Glutamatergic neuron (in vitro differentiated cells): Measurements from ENCODE around the gene DMRT3. TPM values are rescaled to one million over a fixed set of nuclear protein-coding genes. Genes with fewer than 3 reads are reported as not detected.

Experiments
- DNase-seq: peaks from one replicate; pipeline ENCODE4 v3.0.0; 2022
- H3K27ac Mint-ChIP-seq: one replicate; pipeline ENCODE4 v1.8.0; 2020; ENCODE audit warnings: mild to moderate bottlenecking, mixed read lengths, inconsistent platforms; ENCODE audit not compliant: unreplicated experiment
- H3K27me3 Mint-ChIP-seq: one replicate; pipeline ENCODE4 v1.8.0; 2020; ENCODE audit warnings: mild to moderate bottlenecking, moderate library complexity, mixed read lengths, inconsistent platforms; ENCODE audit not compliant: unreplicated experiment
- H3K36me3 Mint-ChIP-seq: one replicate; pipeline ENCODE4 v1.8.0; 2020; ENCODE audit warnings: mild to moderate bottlenecking, mixed read lengths, inconsistent platforms; ENCODE audit not compliant: unreplicated experiment
- H3K4me1 Mint-ChIP-seq: one replicate; pipeline ENCODE4 v1.8.0; 2020; ENCODE audit warnings: mild to moderate bottlenecking, low read depth, mixed read lengths, inconsistent platforms; ENCODE audit not compliant: unreplicated experiment
- H3K4me3 Mint-ChIP-seq: one replicate; pipeline ENCODE4 v1.8.0; 2020; ENCODE audit warnings: mild to moderate bottlenecking, mixed read lengths, inconsistent platforms; ENCODE audit not compliant: unreplicated experiment
- H3K9me3 Mint-ChIP-seq: one replicate; pipeline ENCODE4 v1.8.0; 2020; ENCODE audit warnings: mild to moderate bottlenecking, moderate library complexity, mixed read lengths, inconsistent platforms; ENCODE audit not compliant: unreplicated experiment
- total RNA-seq: library from RNA; stranded (reverse); fragmentation: NEBNext Ultra II Directional; extraction: Animal tissue kit (Norgen Biotek cat#: 25700); gene quantifications from one replicate; pipeline ENCODE4 v1.2.1, GENCODE V29; 2021; ENCODE audit not compliant: unreplicated experiment
- TF ChIP-seq, protein P1 (sequence below): fragments of 200-600 bp; sonication (generic); IDR thresholded peaks from one replicate; pipeline ENCODE4 v1.5.0; 2021; ENCODE audit not compliant: partially characterized antibody, unreplicated experiment

Gene DMRT3
- total RNA-seq, 1 donor from 2014 or later, result 1.7 TPM

- H3K27ac Mint-ChIP-seq, result no peak overlapping the region
- H3K9me3 Mint-ChIP-seq, result peaks cover 1% of the 10 kb centered on the region
- DNase-seq, result no peak
- no peaks in the 10 kb centered on the region for H3K36me3 Mint-ChIP-seq
- TF ChIP-seq, protein P1, sequence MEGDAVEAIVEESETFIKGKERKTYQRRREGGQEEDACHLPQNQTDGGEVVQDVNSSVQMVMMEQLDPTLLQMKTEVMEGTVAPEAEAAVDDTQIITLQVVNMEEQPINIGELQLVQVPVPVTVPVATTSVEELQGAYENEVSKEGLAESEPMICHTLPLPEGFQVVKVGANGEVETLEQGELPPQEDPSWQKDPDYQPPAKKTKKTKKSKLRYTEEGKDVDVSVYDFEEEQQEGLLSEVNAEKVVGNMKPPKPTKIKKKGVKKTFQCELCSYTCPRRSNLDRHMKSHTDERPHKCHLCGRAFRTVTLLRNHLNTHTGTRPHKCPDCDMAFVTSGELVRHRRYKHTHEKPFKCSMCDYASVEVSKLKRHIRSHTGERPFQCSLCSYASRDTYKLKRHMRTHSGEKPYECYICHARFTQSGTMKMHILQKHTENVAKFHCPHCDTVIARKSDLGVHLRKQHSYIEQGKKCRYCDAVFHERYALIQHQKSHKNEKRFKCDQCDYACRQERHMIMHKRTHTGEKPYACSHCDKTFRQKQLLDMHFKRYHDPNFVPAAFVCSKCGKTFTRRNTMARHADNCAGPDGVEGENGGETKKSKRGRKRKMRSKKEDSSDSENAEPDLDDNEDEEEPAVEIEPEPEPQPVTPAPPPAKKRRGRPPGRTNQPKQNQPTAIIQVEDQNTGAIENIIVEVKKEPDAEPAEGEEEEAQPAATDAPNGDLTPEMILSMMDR, result no peak
- no peak overlapping the region for H3K4me3 Mint-ChIP-seq
- H3K4me1 Mint-ChIP-seq, result no peaks in the 10 kb centered on the region
- no peaks in the 10 kb centered on the region for H3K27me3 Mint-ChIP-seq
Observed at GRCh38 chr9:950139-950538, 26.3 kb upstream of the DMRT3 start.

GRCh38 chr9:952546-952945 is 23.9 kb upstream of the DMRT3 start:
- H3K27ac Mint-ChIP-seq, result no peak overlapping the region
- TF ChIP-seq, protein P1, result no peak
- H3K27me3 Mint-ChIP-seq, result no peaks in the 10 kb centered on the region
- DNase-seq, result no peak
- no peaks in the 10 kb centered on the region for H3K36me3 Mint-ChIP-seq
- H3K4me1 Mint-ChIP-seq, result no peaks in the 10 kb centered on the region
- H3K4me3 Mint-ChIP-seq, result no peak overlapping the region
- H3K9me3 Mint-ChIP-seq, result peaks cover 1% of the 10 kb centered on the region

DNA sequence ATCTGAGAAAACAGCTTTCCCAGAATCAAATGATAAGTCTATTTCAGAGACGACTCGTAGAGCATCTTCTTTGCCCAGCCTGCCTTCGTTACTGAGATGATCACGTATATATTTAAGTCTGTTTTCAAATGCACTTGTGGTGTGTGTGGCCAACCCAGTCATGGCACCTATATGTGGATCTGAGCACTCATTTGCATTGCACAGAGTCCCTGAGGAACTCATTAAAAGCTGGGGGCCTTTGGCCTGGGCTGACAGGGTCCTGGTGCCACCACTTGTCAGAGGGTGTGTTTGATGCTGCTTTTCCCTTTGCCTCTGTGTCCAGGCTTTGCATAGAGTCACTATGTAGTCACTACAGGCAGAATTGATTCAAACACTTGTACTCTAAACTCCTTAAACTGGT is 17.4 kb upstream of the DMRT3 start:
- Mint-ChIP-seq H3K36me3 (no peaks in the 10 kb centered on the region), H3K9me3 (peaks cover 1% of the 10 kb centered on the region), H3K4me3 (no peak overlapping the region), H3K4me1 (no peaks in the 10 kb centered on the region), H3K27ac (no peak overlapping the region), H3K27me3 (peaks cover 4% of the 10 kb centered on the region)
- TF ChIP-seq, protein P1, result no peak
- DNase-seq, result no peak

DNA sequence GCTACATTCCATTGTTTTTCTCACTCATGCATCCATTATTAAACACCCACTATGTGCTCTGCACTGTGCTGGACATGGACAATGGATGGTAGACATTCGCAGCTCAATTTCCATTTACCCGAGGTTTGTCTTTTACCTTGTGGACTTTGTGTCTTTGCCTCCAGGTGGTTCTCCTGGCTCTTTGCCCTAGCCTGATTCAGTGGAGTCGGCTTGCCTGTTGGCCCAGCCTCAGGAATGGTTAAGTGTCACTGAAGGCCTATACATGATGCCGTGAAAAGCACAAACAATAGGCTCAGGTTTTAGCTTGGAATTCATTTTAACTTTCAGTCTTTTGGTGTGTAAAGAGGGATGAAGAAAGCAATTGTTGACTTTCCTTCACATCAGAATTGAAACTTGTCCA is 16.5 kb upstream of the DMRT3 start:
- H3K4me3 Mint-ChIP-seq, result no peak overlapping the region
- peaks cover 1% of the 10 kb centered on the region for H3K9me3 Mint-ChIP-seq
- peaks cover 4% of the 10 kb centered on the region for H3K4me1 Mint-ChIP-seq
- H3K36me3 Mint-ChIP-seq, result no peaks in the 10 kb centered on the region
- TF ChIP-seq, protein P1, result no peak
- peaks cover 4% of the 10 kb centered on the region for H3K27me3 Mint-ChIP-seq
- no peak overlapping the region for H3K27ac Mint-ChIP-seq
- no peak for DNase-seq

DNA sequence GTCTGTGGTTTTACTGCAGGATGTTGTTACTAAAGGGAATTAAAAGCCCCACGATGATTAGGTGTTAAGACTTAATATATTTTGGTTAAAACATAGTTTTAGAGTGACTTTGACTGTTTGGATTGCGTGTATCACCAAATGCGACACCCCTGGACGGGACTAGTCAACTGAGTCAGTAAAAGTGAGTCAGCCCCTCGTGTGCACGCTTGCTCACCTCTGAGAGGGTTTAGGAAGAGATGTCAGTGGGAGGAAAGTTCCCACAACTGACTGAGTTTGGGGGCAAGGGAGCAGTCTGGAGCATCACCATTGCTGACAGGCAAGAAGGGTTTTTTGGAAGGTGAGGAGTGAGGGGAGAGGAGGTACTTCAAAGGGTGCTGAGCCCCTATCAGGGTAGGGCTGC is 14.4 kb upstream of the DMRT3 start:
- TF ChIP-seq, protein P1, result no peak
- no peak overlapping the region for H3K27ac Mint-ChIP-seq
- H3K27me3 Mint-ChIP-seq, result peaks cover 4% of the 10 kb centered on the region
- no peak overlapping the region for H3K4me3 Mint-ChIP-seq
- no peak for DNase-seq
- no peaks in the 10 kb centered on the region for H3K36me3 Mint-ChIP-seq
- H3K4me1 Mint-ChIP-seq, result peaks cover 8% of the 10 kb centered on the region
- peaks cover 1% of the 10 kb centered on the region for H3K9me3 Mint-ChIP-seq
